Measurements from ENCODE around the gene DHX8.
"Not testable (repeated sequence)": the region's sequence is repeated elsewhere in the genome, so short reads cannot be mapped to it uniquely, and the experiment has no call there.

Gene DHX8

GRCh38 chr17:43444223-43445008 lies 39.4 kb upstream of the DHX8 start:
- TF ChIP-seq, protein P1, sequence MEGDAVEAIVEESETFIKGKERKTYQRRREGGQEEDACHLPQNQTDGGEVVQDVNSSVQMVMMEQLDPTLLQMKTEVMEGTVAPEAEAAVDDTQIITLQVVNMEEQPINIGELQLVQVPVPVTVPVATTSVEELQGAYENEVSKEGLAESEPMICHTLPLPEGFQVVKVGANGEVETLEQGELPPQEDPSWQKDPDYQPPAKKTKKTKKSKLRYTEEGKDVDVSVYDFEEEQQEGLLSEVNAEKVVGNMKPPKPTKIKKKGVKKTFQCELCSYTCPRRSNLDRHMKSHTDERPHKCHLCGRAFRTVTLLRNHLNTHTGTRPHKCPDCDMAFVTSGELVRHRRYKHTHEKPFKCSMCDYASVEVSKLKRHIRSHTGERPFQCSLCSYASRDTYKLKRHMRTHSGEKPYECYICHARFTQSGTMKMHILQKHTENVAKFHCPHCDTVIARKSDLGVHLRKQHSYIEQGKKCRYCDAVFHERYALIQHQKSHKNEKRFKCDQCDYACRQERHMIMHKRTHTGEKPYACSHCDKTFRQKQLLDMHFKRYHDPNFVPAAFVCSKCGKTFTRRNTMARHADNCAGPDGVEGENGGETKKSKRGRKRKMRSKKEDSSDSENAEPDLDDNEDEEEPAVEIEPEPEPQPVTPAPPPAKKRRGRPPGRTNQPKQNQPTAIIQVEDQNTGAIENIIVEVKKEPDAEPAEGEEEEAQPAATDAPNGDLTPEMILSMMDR (conservative IDR thresholded peaks at IDR 0.05; ENCODE audit: low read length) = no peak
- DNase-seq (ENCODE audit: low read depth) = no peak
- no peak overlapping the region for H3K4me3 ChIP-seq (ENCODE audit: low read length)

DNA sequence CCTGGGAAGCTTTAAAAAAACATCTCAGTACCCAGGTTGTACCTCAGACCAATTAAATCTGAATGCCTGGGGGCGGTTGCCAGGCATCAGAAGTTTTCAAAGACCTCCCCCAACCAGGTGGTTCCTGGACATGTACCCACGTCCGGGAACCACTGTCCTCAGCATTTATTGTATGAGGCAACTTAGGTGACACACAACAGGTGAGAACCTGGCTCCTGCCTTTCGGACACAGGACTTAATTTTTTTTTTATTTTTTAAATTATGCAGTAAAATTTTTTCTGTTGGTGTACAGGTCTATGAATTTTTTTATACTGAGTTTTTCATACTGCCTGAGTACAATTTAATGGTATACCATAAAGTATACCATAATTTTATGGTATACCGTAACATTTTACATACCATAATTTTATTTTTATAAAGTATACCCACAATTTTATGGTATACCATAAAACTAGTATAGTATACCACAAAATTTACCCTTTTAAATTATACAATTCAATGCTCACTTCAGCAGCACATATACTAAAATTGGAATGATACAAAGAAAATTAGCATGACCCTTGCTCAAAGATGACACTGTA lies 38.7 kb upstream of the DHX8 start:
- TF ChIP-seq, protein P1 (conservative IDR thresholded peaks at IDR 0.05; ENCODE audit: low read length) = no peak
- DNase-seq (ENCODE audit: low read depth) = no peak
- no peak overlapping the region for H3K4me3 ChIP-seq (ENCODE audit: low read length)

DNA sequence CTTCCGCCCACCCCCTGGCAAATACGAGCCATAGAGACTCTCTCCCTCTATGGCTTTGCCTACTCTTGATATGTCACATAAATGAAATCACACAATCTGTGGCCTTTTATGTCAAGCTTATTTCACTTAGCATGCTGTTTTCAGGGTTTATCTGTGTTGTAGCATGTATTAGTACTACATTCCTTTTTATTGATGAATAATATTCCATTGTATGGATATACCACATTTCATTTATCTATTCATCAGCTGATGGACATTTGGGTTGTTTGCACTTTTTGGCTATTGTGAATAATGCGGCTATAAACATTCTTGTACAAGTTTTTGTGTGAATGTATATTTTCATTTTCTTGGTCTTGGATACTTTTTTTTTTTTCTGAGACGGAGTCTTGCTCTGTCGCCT lies 37.0 kb upstream of the DHX8 start:
- H3K4me3 ChIP-seq (ENCODE audit: low read length) = no peak overlapping the region
- TF ChIP-seq, protein P1 (conservative IDR thresholded peaks at IDR 0.05; ENCODE audit: low read length) = no peak
- DNase-seq (ENCODE audit: low read depth) = no peak

DNA sequence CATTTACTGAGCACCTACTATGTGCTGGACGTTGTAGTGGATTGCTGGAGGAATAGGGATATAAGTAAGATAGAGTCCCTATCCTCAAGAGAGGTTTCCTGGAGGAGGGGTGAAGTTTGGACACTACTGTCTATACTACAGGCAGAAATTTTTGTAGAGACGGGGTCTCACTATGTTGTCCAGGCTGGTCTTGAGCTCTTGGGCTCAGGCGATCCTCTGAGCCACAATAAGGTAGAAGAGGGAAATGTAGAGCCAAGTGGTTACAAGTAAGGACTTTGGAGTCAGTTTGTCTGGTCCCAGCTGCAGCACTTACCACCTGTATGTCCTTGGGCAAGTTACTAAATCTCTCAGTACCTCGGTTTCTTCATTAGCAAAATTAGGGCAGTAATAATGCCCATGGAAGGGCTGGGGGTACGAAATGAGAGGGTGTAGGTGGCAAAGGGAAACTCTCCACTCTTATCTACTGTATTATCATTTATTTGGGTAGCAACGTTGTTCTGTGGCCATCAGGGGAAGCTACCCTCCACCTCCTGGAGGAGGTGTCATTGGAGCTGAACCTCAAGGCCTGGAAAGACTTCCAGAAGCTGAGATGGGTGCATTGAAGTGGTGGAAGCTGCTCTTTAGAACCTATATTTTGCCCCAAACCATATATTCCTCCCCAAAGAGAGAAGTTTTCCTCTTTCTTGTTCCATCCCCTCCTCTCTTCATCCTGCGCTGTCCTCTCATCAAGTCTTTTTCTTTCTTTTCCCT lies 34.9 kb upstream of the DHX8 start:
- no peak for DNase-seq (ENCODE audit: low read depth)
- TF ChIP-seq, protein P1 (conservative IDR thresholded peaks at IDR 0.05; ENCODE audit: low read length) = no peak
- H3K4me3 ChIP-seq (ENCODE audit: low read length) = no peak overlapping the region

DNA sequence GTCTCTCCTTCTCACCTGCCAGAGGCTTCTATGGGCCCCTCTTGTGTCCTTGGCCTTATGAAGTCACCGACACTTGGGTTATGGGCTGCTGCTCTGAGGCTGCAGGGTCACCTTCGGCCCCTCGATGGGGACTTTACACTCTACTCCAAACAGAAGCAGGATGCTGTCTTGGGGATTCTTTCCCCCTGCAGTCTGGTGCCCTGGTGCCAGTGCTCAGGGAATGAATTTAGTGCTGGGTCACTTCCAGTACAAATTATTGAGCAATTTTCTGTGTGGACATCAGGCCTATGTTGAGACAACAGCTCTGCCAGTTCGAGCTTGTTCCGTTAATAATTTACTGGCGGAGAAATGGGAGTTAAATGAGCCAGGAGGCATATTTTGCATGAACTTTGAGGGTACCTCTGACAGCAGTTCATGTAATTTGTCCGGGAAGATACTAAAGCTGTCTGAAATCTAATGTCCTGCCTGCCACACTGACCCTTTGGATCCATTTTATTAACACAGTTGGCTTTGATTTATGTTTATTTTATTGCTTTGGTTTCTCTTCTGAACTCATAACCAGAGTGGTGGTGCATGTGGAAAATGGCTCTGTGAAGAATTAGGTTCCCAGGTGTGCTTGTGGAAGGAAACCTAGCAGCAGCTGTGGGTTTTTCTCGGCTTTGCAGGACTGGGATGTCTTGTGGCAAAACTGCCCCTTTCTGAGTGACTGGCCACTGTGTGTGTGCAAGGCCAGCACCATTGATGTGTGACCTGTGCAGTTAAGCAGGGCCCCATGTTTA lies 34.1 kb upstream of the DHX8 start:
- DNase-seq (ENCODE audit: low read depth) = peak; percentile 57
- TF ChIP-seq, protein P1 (conservative IDR thresholded peaks at IDR 0.05; ENCODE audit: low read length) = no peak
- no peak overlapping the region for H3K4me3 ChIP-seq (ENCODE audit: low read length)

DNA sequence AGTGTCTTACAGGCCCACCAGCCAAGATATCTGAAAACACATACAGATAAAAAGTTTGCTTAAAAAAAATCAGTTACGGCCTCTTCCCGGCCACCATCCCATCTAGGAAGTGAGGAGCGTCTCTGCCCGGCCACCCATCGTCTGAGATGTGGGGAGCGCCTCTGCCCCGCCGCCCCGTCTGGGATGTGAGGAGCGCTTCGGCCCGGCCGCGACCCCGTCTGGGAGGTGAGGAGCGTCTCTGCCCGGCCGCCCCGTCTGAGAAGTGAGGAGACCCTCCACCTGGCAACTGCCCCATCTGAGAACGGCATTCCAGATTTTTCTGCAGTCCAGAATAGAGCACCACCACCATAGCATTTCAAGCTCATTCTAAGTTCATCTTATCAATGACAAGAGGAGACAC lies 33.0 kb upstream of the DHX8 start:
- not testable (repeated sequence) for DNase-seq (ENCODE audit: low read depth); H3K4me3 ChIP-seq (ENCODE audit: low read length)

DNA sequence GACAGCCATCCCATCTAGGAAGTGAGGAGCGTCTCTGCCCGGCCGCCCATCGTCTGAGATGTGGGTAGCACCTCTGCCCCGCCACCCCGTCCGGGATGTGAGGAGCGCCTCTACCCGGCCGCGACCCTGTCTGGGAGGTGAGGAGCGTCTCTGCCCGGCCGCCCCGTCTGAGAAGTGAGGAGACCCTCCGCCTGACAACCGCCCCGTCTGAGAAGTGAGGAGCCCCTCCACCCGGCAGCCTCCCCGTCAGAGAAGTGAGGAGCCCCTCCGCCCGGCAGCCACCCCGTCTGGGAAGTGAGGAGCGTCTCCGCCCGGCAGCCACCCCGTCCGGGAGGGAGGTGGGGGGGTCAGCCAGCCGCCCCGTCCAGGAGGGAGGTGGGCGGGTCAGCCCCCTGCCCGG lies 32.0 kb upstream of the DHX8 start:
- not testable (repeated sequence) for DNase-seq (ENCODE audit: low read depth); H3K4me3 ChIP-seq (ENCODE audit: low read length)
